ENCODE measurements around the gene BMAL1. TPM values are rescaled to one million over a fixed set of nuclear protein-coding genes. Genes with fewer than 3 reads are reported as not detected.

BMAL1 gene
- total RNA-seq, 1 donor from 2014 or later = 26.5 TPM

DNA sequence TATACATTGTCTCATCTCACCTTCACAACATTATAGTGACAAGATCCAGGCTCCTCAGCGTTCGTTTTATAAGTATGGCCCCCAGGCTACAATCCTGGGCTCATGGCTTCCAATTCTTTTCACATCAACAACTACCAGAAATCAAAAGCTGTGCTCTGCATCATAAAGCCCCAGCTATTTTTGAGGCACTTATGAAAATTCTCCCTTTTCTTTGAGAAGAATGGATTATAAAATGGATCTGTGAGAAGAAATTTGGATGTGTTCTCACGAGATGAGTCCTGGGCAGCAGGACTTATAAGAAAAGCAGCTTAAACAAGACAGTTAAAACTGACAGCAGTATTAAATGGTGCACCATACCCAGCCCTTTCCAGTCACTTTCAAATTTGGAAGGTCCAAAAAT, 105.2 kb downstream of the BMAL1 start:
- no peak for DNase-seq (ENCODE audit: low spot score)
- H3K36me3 Mint-ChIP-seq = peaks cover 9% of the 10 kb centered on the region
- no peaks in the 10 kb centered on the region for H3K27me3 Mint-ChIP-seq (ENCODE audit: insufficient read depth, low read depth)
- no peaks in the 10 kb centered on the region for H4K20me1 ChIP-seq (ENCODE audit: low read depth)
- no peak overlapping the region for H2AFZ ChIP-seq (replicated peaks)
- H3F3A ChIP-seq (ENCODE audit: low read depth) = no peaks in the 10 kb centered on the region
- H3K9me3 Mint-ChIP-seq = no peaks in the 10 kb centered on the region
- no peak overlapping the region for H3K27ac ChIP-seq
- H3K4me3 ChIP-seq = no peak overlapping the region
- H3K9ac ChIP-seq = no peak overlapping the region
- TF ChIP-seq EZH2phosphoT487 (IDR thresholded peaks at IDR 0.05) = no peak
- no peak for TF ChIP-seq EZH2 (IDR thresholded peaks at IDR 0.05)
- TF ChIP-seq, protein P1, sequence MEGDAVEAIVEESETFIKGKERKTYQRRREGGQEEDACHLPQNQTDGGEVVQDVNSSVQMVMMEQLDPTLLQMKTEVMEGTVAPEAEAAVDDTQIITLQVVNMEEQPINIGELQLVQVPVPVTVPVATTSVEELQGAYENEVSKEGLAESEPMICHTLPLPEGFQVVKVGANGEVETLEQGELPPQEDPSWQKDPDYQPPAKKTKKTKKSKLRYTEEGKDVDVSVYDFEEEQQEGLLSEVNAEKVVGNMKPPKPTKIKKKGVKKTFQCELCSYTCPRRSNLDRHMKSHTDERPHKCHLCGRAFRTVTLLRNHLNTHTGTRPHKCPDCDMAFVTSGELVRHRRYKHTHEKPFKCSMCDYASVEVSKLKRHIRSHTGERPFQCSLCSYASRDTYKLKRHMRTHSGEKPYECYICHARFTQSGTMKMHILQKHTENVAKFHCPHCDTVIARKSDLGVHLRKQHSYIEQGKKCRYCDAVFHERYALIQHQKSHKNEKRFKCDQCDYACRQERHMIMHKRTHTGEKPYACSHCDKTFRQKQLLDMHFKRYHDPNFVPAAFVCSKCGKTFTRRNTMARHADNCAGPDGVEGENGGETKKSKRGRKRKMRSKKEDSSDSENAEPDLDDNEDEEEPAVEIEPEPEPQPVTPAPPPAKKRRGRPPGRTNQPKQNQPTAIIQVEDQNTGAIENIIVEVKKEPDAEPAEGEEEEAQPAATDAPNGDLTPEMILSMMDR (IDR thresholded peaks at IDR 0.05) = no peak
- no peak overlapping the region for H3K27ac Mint-ChIP-seq
- H3K4me1 ChIP-seq = no peaks in the 10 kb centered on the region
- H3K4me1 Mint-ChIP-seq = no peaks in the 10 kb centered on the region
- H3K4me2 ChIP-seq = no peak overlapping the region
- no peak overlapping the region for H3K4me3 Mint-ChIP-seq
- no peaks in the 10 kb centered on the region for H3K27me3 ChIP-seq
- no peaks in the 10 kb centered on the region for H3K36me3 ChIP-seq
- H3K79me2 ChIP-seq (ENCODE audit: low read depth) = no peaks in the 10 kb centered on the region
- H3K9me3 ChIP-seq (ENCODE audit: low read depth) = no peaks in the 10 kb centered on the region

DNA sequence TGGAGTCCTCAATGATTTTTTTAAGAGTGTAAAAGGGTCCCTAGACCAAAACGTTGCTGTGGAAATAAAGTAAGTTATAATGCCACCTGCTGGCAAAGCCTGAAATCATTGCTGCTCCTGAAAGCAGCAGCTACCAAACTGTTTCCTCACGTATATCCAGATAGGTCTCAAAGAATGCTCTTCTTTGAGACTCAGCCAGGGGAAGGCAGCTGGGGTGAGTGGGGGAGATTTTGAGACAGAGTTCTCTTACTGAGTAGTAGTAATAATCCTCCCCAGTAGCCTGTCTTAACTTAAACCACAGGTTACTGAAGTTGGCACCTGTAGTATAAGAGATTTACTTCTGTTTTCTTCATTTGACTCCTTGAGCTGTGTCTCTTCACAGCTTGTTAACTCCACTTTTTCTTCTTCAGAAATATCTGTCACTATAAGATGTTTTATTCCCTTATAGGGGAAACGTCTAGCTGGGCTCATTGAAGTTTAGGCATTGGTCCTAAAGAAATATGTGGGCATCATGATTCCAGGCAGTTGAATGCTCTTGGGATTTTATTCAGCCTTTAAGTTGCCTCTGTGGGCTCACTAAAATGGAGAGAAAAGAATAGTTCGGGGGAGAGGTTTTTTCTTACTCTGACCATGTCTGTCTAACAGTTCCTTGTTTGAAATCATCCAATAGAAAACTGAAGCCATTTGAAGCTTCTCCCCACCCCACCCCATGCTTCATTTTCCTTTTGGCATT, 107.5 kb downstream of the BMAL1 start:
- H3K9ac ChIP-seq = no peak overlapping the region
- H3K4me1 ChIP-seq = no peaks in the 10 kb centered on the region
- Mint-ChIP-seq H3K4me3 (no peak overlapping the region), H3K4me1 (no peaks in the 10 kb centered on the region), H3K36me3 (peaks cover 11% of the 10 kb centered on the region), H3K27ac (no peak overlapping the region), H3K9me3 (no peaks in the 10 kb centered on the region), H3K27me3 (ENCODE audit: insufficient read depth, low read depth) (no peaks in the 10 kb centered on the region)
- H3K27ac ChIP-seq = no peak overlapping the region
- no peak overlapping the region for H3K4me2 ChIP-seq
- H2AFZ ChIP-seq (replicated peaks) = no peak overlapping the region
- no peaks in the 10 kb centered on the region for H3K36me3 ChIP-seq
- TF ChIP-seq, protein P1 (IDR thresholded peaks at IDR 0.05) = peak; percentile 73
- no peak for TF ChIP-seq EZH2 (IDR thresholded peaks at IDR 0.05)
- H3K79me2 ChIP-seq (ENCODE audit: low read depth) = no peaks in the 10 kb centered on the region
- H3K27me3 ChIP-seq = no peaks in the 10 kb centered on the region
- no peaks in the 10 kb centered on the region for H4K20me1 ChIP-seq (ENCODE audit: low read depth)
- no peaks in the 10 kb centered on the region for H3K9me3 ChIP-seq (ENCODE audit: low read depth)
- H3F3A ChIP-seq (ENCODE audit: low read depth) = no peaks in the 10 kb centered on the region
- peak; percentile 67 for DNase-seq (ENCODE audit: low spot score)
- H3K4me3 ChIP-seq = no peak overlapping the region

DNA sequence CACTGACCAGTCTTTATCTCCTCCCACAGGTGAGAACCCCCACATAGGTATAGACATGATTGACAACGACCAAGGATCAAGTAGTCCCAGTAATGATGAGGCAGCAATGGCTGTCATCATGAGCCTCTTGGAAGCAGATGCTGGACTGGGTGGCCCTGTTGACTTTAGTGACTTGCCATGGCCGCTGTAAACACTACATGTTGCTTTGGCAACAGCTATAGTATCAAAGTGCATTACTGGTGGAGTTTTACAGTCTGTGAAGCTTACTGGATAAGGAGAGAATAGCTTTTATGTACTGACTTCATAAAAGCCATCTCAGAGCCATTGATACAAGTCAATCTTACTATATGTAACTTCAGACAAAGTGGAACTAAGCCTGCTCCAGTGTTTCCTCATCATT, 109.0 kb downstream of the BMAL1 start:
- Histone ChIP-seq H3K4me3 (no peak overlapping the region), H3K79me2 (ENCODE audit: low read depth) (no peaks in the 10 kb centered on the region), H2AFZ (replicated peaks) (no peak overlapping the region), H3F3A (ENCODE audit: low read depth) (no peaks in the 10 kb centered on the region), H3K9me3 (ENCODE audit: low read depth) (no peaks in the 10 kb centered on the region), H3K36me3 (no peaks in the 10 kb centered on the region), H4K20me1 (ENCODE audit: low read depth) (no peaks in the 10 kb centered on the region), H3K27me3 (no peaks in the 10 kb centered on the region), H3K27ac (no peak overlapping the region), H3K4me2 (no peak overlapping the region), H3K9ac (no peak overlapping the region), H3K4me1 (no peaks in the 10 kb centered on the region)
- Mint-ChIP-seq H3K27ac (no peak overlapping the region), H3K27me3 (ENCODE audit: insufficient read depth, low read depth) (no peaks in the 10 kb centered on the region), H3K36me3 (peaks cover 15% of the 10 kb centered on the region), H3K9me3 (no peaks in the 10 kb centered on the region), H3K4me3 (no peak overlapping the region), H3K4me1 (no peaks in the 10 kb centered on the region)
- DNase-seq (ENCODE audit: low spot score) = no peak
- TF ChIP-seq, protein P1 (IDR thresholded peaks at IDR 0.05) = no peak
- TF ChIP-seq EZH2 (IDR thresholded peaks at IDR 0.05) (no peak), EZH2phosphoT487 (IDR thresholded peaks at IDR 0.05) (no peak)

Data from neural progenitor cell (in vitro differentiated cells).